OCI-LY3 (cell line): ENCODE data around the gene PCDH19.

Experiments used
- H2AFZ ChIP-seq: fragments of 200-600, 300-600 bp; shearing (Covaris generic); 2 replicates; pipeline ENCODE4 v1.6.0; 2014; ENCODE audit warnings: antibody characterized with exemption, low read depth, low read length
- H3K27ac ChIP-seq: fragments of 200-600, 300-600 bp; sonication (generic); 2 replicates; pipeline ENCODE4 v1.5.1; 2014; ENCODE audit warnings: mild to moderate bottlenecking, low read length, moderate library complexity, mixed read lengths
- H3K27me3 ChIP-seq: fragments of 200-600, 300-600 bp; sonication (generic); 2 replicates; pipeline ENCODE4 v1.6.1; 2014; ENCODE audit warnings: low read depth, low read length, mixed read lengths
- H3K36me3 ChIP-seq: fragments of 200-600, 300-600 bp; sonication (generic); replicated peaks from 2 replicates; pipeline ENCODE3; 2014; ENCODE audit warnings: low read depth, low read length, mixed read lengths
- H3K4me1 ChIP-seq: fragments of 300-600, 200-600 bp; sonication (generic); 2 replicates; pipeline ENCODE4 v1.6.1; 2014; ENCODE audit warnings: low read length, mixed read lengths
- H3K4me2 ChIP-seq: fragments of 200-600, 300-600 bp; sonication (generic); 2 replicates; pipeline ENCODE4 v1.6.1; 2014; ENCODE audit warnings: low read length, mixed read lengths
- H3K4me3 ChIP-seq: fragments of 300-600, 200-600 bp; sonication (generic); 2 replicates; pipeline ENCODE4 v1.5.1; 2014; ENCODE audit warnings: antibody characterized with exemption, mild to moderate bottlenecking, low read length, moderate library complexity
- H3K79me2 ChIP-seq: fragments of 300-600, 200-600 bp; shearing (Covaris generic); 2 replicates; pipeline ENCODE4 v1.6.1; 2014; ENCODE audit warnings: mild to moderate bottlenecking, low read length, mixed read lengths
- H3K9ac ChIP-seq: fragments of 300-600, 200-600 bp; shearing (Covaris generic); 2 replicates; pipeline ENCODE4 v1.6.0; 2014; ENCODE audit warnings: mild to moderate bottlenecking, low read length, moderate library complexity
- H3K9me3 ChIP-seq: fragments of 200-600, 300-600 bp; shearing (Covaris generic); 2 replicates; pipeline ENCODE4 v1.6.1; 2014; ENCODE audit warnings: low read length, mixed read lengths; ENCODE audit not compliant: insufficient read depth
- H4K20me1 ChIP-seq: fragments of 200-600, 300-600 bp; sonication (generic); 2 replicates; pipeline ENCODE4 v1.6.1; 2016; ENCODE audit warnings: low read length, mixed read lengths; ENCODE audit not compliant: insufficient read depth
- CTCF ChIP-seq: fragments of 200-600, 300-600 bp; sonication (generic); IDR thresholded peaks from 2 replicates; pipeline ENCODE4 v1.5.1; 2014; ENCODE audit warnings: antibody characterized with exemption, low read length, low read depth
- EZH2phosphoT487 ChIP-seq: fragments of 200-600 bp; shearing (Covaris generic); IDR thresholded peaks from 2 replicates; pipeline ENCODE4 v1.6.1; 2018; ENCODE audit warnings: antibody characterized with exemption, mixed run types, low read depth

Gene PCDH19

GRCh38 chrX:100407147-100407783 is 2.8 kb downstream of the PCDH19 start:
- Histone ChIP-seq H3K4me2 (no peak overlapping the region), H3K36me3 (no peaks in the 10 kb centered on the region), H3K79me2 (no peaks in the 10 kb centered on the region), H3K9me3 (no peaks in the 10 kb centered on the region), H3K9ac (no peak overlapping the region), H3K27ac (no peak overlapping the region), H3K27me3 (peaks cover 4% of the 10 kb centered on the region; the same call in 1 of the 2 replicates), H3K4me1 (no peaks in the 10 kb centered on the region; the same call in 1 of the 2 replicates), H4K20me1 (no peaks in the 10 kb centered on the region), H2AFZ (no peak overlapping the region), H3K4me3 (no peak overlapping the region)
- TF ChIP-seq EZH2phosphoT487 = no peak

- Histone ChIP-seq H3K27me3 (peaks cover 5% of the 10 kb centered on the region; the same call in 1 of the 2 replicates), H2AFZ (no peak overlapping the region), H3K36me3 (no peaks in the 10 kb centered on the region), H3K9me3 (no peaks in the 10 kb centered on the region), H3K9ac (no peak overlapping the region), H3K4me1 (no peaks in the 10 kb centered on the region; the same call in 1 of the 2 replicates), H3K27ac (no peak overlapping the region), H3K4me3 (no peak overlapping the region), H3K79me2 (no peaks in the 10 kb centered on the region), H3K4me2 (no peak overlapping the region), H4K20me1 (no peaks in the 10 kb centered on the region)
- TF ChIP-seq CTCF (peak; percentile 29), EZH2phosphoT487 (no peak)
These were observed 4.6 kb downstream of the PCDH19 start for GRCh38 chrX:100405424-100405823.

- Histone ChIP-seq H3K4me2 (no peak overlapping the region), H3K9ac (no peak overlapping the region), H3K4me3 (no peak overlapping the region), H3K79me2 (no peaks in the 10 kb centered on the region), H3K9me3 (no peaks in the 10 kb centered on the region), H3K4me1 (no peaks in the 10 kb centered on the region; the same call in 1 of the 2 replicates), H4K20me1 (no peaks in the 10 kb centered on the region), H3K27me3 (peaks cover 5% of the 10 kb centered on the region; the same call in 1 of the 2 replicates), H3K36me3 (no peaks in the 10 kb centered on the region), H3K27ac (no peak overlapping the region), H2AFZ (no peak overlapping the region)
- TF ChIP-seq CTCF = no peak
- no peak for TF ChIP-seq EZH2phosphoT487
These were observed 5.2 kb downstream of the PCDH19 start for GRCh38 chrX:100404851-100405250.

- no peak for TF ChIP-seq EZH2phosphoT487
- no peak for TF ChIP-seq CTCF
- Histone ChIP-seq H3K27ac (no peak overlapping the region), H3K79me2 (no peaks in the 10 kb centered on the region), H3K36me3 (no peaks in the 10 kb centered on the region), H3K27me3 (no peaks in the 10 kb centered on the region), H3K9ac (no peak overlapping the region), H3K4me1 (no peaks in the 10 kb centered on the region), H2AFZ (no peak overlapping the region), H4K20me1 (no peaks in the 10 kb centered on the region), H3K4me2 (no peak overlapping the region), H3K9me3 (no peaks in the 10 kb centered on the region), H3K4me3 (no peak overlapping the region)
These were observed 14.3 kb downstream of the PCDH19 start for GRCh38 chrX:100395781-100396180.
